OCI-LY3 (cell line): ENCODE data around the gene UBE2D1.

Source experiments
- EZH2phosphoT487 ChIP-seq: fragments of 200-600 bp; shearing (Covaris generic); IDR thresholded peaks from 2 replicates; pipeline ENCODE4 v1.6.1; 2018; ENCODE audit warnings: antibody characterized with exemption, mixed run types, low read depth
- TF ChIP-seq, protein P1 (sequence below): fragments of 200-600, 300-600 bp; sonication (generic); IDR thresholded peaks from 2 replicates; pipeline ENCODE4 v1.5.1; 2014; ENCODE audit warnings: antibody characterized with exemption, low read length, low read depth

DNA sequence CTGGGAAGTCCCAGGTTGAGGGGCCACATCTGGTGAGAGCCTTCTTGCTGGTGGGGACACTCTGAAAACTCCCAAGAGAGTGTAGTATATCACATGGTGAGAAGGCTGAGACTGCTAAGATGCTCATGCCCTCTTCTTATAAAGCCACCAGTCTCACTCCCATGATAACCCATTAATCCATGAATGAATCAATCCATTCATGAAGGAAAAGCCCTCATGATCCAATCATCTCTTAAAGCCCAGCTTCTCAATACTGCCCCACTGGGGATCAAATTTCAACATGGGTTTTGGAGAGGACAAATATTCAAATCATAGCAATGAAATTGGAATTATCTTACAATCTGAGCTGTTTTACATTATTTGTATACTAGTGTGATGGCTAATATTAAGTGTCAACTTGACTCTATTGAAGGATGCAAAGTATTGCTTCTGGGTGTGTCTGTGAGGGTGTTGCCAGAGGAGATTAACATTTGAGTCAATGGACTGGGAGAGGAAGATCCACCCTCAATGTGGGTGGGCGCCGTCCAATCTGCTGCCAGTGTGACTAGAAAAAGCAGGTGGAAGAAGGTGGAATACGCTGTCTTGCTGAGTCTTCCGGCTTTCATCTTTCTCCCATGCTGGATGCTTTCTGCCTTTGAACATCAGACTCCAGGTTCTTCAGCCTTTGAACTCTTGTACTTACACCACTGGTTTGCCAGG, 14.3 kb upstream of the UBE2D1 start:
- TF ChIP-seq, protein P1, sequence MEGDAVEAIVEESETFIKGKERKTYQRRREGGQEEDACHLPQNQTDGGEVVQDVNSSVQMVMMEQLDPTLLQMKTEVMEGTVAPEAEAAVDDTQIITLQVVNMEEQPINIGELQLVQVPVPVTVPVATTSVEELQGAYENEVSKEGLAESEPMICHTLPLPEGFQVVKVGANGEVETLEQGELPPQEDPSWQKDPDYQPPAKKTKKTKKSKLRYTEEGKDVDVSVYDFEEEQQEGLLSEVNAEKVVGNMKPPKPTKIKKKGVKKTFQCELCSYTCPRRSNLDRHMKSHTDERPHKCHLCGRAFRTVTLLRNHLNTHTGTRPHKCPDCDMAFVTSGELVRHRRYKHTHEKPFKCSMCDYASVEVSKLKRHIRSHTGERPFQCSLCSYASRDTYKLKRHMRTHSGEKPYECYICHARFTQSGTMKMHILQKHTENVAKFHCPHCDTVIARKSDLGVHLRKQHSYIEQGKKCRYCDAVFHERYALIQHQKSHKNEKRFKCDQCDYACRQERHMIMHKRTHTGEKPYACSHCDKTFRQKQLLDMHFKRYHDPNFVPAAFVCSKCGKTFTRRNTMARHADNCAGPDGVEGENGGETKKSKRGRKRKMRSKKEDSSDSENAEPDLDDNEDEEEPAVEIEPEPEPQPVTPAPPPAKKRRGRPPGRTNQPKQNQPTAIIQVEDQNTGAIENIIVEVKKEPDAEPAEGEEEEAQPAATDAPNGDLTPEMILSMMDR: no peak
- no peak for TF ChIP-seq EZH2phosphoT487
